ENCODE measurements around the gene IGSF6.
"Not testable (repeated sequence)": the region's sequence is repeated elsewhere in the genome, so short reads cannot be mapped to it uniquely, and the experiment has no call there.

IGSF6 gene, protein sequence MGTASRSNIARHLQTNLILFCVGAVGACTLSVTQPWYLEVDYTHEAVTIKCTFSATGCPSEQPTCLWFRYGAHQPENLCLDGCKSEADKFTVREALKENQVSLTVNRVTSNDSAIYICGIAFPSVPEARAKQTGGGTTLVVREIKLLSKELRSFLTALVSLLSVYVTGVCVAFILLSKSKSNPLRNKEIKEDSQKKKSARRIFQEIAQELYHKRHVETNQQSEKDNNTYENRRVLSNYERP

GRCh38 chr16:21652453-21652852 is at the start of gene IGSF6:
Gene IGSF6 (minus strand): TSS chr16:21652608. CDS start chr16:21652598, 10 bp downstream.
- Mint-ChIP-seq H3K9me3 (no peaks in the 10 kb centered on the region), H3K4me1 (ENCODE audit: low read depth) (peaks cover 24% of the 10 kb centered on the region), H3K36me3 (ENCODE audit: low read depth) (peaks cover 13% of the 10 kb centered on the region), H3K27ac (no peak within 1 kb of the TSS), H3K4me3 (no peak within 1 kb of the TSS), H3K27me3 (ENCODE audit: low read depth) (no peaks in the 10 kb centered on the region)

DNA sequence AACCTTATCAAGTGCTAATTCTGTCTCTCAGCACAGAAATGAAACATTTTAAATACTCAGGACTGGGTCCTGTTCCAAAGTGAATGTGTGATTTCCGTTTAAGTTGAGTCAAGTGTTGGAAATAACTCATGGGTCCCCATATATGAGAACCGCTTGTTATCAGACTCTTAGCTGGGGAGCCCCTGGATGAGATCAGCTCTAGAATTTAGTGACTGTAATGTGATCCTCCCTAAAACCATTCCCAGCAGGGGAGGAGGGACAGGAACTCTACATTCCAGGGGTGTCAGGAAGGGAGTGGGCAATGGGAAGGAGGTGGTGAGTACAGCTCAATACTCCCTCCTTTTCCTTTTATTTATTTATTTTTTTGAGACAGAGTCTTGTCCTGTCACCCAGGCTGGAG is 48.9 kb upstream of the IGSF6 start:
- Mint-ChIP-seq H3K9me3 (no peaks in the 10 kb centered on the region), H3K4me3 (no peak overlapping the region), H3K4me1 (ENCODE audit: low read depth) (peaks cover 2% of the 10 kb centered on the region), H3K27me3 (ENCODE audit: low read depth) (peaks cover 4% of the 10 kb centered on the region), H3K27ac (no peak overlapping the region), H3K36me3 (ENCODE audit: low read depth) (no peaks in the 10 kb centered on the region)

DNA sequence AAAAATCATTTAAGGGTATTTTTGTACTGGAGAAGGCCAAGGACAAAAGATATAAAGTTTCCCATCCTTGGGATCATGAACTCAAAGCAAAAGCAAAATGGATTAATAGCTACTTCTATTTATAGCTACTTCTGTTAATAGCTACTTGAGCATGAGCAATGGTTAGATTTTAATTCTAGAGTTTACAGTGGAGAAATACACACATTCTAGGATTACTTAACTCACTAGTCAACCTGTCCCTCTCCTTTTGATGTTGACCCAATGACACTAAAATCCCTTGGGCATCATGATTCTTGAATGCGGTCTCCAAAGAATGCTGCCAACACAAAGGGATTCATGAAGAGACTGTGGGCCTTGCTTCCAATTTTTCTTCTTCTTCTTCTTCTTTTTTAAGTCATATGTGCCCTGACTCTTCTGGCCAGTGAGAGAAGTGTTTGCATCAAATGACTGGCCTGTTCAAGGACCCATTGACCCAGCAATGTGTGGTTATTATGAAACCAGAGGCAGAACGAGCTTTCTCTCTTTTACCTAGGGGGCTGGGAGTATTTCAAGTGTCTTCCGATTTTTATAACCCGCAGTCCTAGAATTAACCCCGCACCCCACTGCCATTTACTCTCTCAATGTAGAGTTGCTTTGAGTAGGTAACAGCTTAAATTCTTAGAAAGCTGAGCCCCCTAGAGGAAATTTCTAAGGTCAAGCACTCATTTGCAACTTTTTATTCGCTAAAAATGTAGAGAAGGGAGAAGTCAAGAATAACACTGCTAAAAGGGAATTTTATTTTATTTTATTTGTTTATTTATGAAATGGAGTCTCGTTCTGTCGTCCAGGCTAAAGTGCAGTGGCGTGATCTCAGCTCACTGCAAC is 46.0 kb upstream of the IGSF6 start:
- peaks cover 1% of the 10 kb centered on the region for H3K27me3 Mint-ChIP-seq (ENCODE audit: low read depth)
- H3K36me3 Mint-ChIP-seq (ENCODE audit: low read depth), result no peaks in the 10 kb centered on the region
- no peaks in the 10 kb centered on the region for H3K4me1 Mint-ChIP-seq (ENCODE audit: low read depth)
- H3K4me3 Mint-ChIP-seq, result no peak overlapping the region
- H3K9me3 Mint-ChIP-seq, result no peaks in the 10 kb centered on the region
- no peak overlapping the region for H3K27ac Mint-ChIP-seq

GRCh38 chr16:21697032-21697431 is 44.6 kb upstream of the IGSF6 start:
- Mint-ChIP-seq H3K4me3 (no peak overlapping the region), H3K36me3 (ENCODE audit: low read depth) (no peaks in the 10 kb centered on the region), H3K27me3 (ENCODE audit: low read depth) (no peaks in the 10 kb centered on the region), H3K27ac (no peak overlapping the region), H3K4me1 (ENCODE audit: low read depth) (no peaks in the 10 kb centered on the region), H3K9me3 (no peaks in the 10 kb centered on the region)

GRCh38 chr16:21694609-21695008 is 42.2 kb upstream of the IGSF6 start:
- H3K4me3 Mint-ChIP-seq, result no peak overlapping the region
- H3K27ac Mint-ChIP-seq, result no peak overlapping the region
- H3K4me1 Mint-ChIP-seq (ENCODE audit: low read depth), result no peaks in the 10 kb centered on the region
- no peaks in the 10 kb centered on the region for H3K36me3 Mint-ChIP-seq (ENCODE audit: low read depth)
- no peaks in the 10 kb centered on the region for H3K9me3 Mint-ChIP-seq
- no peaks in the 10 kb centered on the region for H3K27me3 Mint-ChIP-seq (ENCODE audit: low read depth)

DNA sequence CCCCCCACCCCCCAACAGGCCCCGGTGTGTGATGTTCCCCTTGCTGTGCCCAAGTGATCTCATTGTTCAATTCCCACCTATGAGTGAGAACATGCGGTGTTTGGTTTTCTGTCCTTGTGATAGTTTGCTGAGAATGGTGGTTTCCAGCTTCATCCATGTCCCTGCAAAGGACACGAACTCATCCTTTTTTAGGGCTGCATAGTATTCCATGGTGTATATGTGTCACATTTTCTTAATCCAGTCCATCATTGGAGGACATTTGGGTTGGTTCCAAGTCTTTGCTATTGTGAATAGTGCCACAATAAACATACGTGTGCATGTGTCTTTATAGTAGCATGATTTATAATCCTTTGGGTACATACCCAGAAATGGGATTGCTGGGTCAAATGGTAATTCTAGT is 38.6 kb upstream of the IGSF6 start:
- not testable (repeated sequence) for H3K4me1 Mint-ChIP-seq (ENCODE audit: low read depth); H3K27ac Mint-ChIP-seq; H3K36me3 Mint-ChIP-seq (ENCODE audit: low read depth); H3K4me3 Mint-ChIP-seq; H3K27me3 Mint-ChIP-seq (ENCODE audit: low read depth); H3K9me3 Mint-ChIP-seq

- no peak overlapping the region for H3K4me3 Mint-ChIP-seq
- no peaks in the 10 kb centered on the region for H3K27me3 Mint-ChIP-seq (ENCODE audit: low read depth)
- H3K36me3 Mint-ChIP-seq (ENCODE audit: low read depth), result no peaks in the 10 kb centered on the region
- H3K9me3 Mint-ChIP-seq, result no peaks in the 10 kb centered on the region
- H3K4me1 Mint-ChIP-seq (ENCODE audit: low read depth), result no peaks in the 10 kb centered on the region
- H3K27ac Mint-ChIP-seq, result no peak overlapping the region
Observed at GRCh38 chr16:21689107-21689506, 36.7 kb upstream of the IGSF6 start.

- Mint-ChIP-seq H3K4me1 (ENCODE audit: low read depth) (no peaks in the 10 kb centered on the region), H3K9me3 (no peaks in the 10 kb centered on the region), H3K36me3 (ENCODE audit: low read depth) (no peaks in the 10 kb centered on the region), H3K4me3 (no peak overlapping the region), H3K27me3 (ENCODE audit: low read depth) (no peaks in the 10 kb centered on the region), H3K27ac (no peak overlapping the region)
Observed at GRCh38 chr16:21685034-21685455, 32.6 kb upstream of the IGSF6 start.

DNA sequence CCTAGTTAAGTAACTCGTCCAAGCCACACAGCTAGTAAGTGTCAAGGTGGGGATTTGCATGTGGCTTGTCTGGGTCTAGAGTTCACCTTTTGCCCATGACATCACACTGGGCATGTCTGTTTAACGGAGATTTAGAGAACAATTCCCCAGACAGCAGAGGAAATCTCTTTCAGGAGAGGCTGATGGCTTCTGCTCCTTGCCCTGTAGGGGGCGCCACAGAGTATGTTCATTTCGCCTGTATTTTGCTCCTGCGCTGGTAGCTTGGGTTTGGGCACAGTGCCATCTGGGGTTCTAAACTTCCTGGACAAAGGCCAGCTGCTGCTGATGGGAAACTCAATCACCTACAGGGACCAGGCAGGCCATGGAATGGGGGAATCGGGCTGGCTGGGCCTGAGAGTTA is 31.8 kb upstream of the IGSF6 start:
- H3K27me3 Mint-ChIP-seq (ENCODE audit: low read depth), result no peaks in the 10 kb centered on the region
- no peaks in the 10 kb centered on the region for H3K36me3 Mint-ChIP-seq (ENCODE audit: low read depth)
- H3K27ac Mint-ChIP-seq, result no peak overlapping the region
- H3K4me3 Mint-ChIP-seq, result no peak overlapping the region
- no peaks in the 10 kb centered on the region for H3K9me3 Mint-ChIP-seq
- H3K4me1 Mint-ChIP-seq (ENCODE audit: low read depth), result no peaks in the 10 kb centered on the region

- H3K36me3 Mint-ChIP-seq (ENCODE audit: low read depth), result no peaks in the 10 kb centered on the region
- no peak overlapping the region for H3K4me3 Mint-ChIP-seq
- no peaks in the 10 kb centered on the region for H3K9me3 Mint-ChIP-seq
- H3K4me1 Mint-ChIP-seq (ENCODE audit: low read depth), result no peaks in the 10 kb centered on the region
- H3K27ac Mint-ChIP-seq, result no peak overlapping the region
- H3K27me3 Mint-ChIP-seq (ENCODE audit: low read depth), result peaks cover 8% of the 10 kb centered on the region
Observed at GRCh38 chr16:21683184-21683583, 30.8 kb upstream of the IGSF6 start.

DNA sequence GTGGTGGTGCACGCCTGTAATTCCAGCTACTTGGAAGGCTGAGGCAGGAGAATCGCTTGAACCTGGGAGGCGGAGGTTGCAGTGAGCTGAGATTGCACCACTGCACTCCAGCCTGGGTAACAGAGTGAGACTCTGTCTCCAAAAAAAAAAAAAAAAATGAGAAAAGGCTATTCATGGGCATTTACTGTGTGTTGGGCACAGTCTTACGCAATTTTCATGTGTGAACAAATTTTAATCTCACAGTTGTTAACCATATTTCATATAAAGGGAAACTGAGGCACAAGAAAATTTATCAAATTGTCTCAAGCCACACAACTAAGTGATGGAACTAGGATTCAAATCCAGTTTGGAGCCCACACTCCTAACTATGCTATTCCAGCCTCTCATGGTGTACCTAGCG is 28.3 kb upstream of the IGSF6 start:
- H3K27ac Mint-ChIP-seq; H3K36me3 Mint-ChIP-seq (ENCODE audit: low read depth); H3K9me3 Mint-ChIP-seq; H3K4me3 Mint-ChIP-seq; H3K4me1 Mint-ChIP-seq (ENCODE audit: low read depth): not testable (repeated sequence)
- H3K27me3 Mint-ChIP-seq (ENCODE audit: low read depth), result peaks cover 18% of the 10 kb centered on the region

- not testable (repeated sequence) for H3K9me3 Mint-ChIP-seq; H3K27ac Mint-ChIP-seq; H3K4me3 Mint-ChIP-seq; H3K4me1 Mint-ChIP-seq (ENCODE audit: low read depth); H3K36me3 Mint-ChIP-seq (ENCODE audit: low read depth)
- H3K27me3 Mint-ChIP-seq (ENCODE audit: low read depth), result peaks cover 32% of the 10 kb centered on the region
Observed at GRCh38 chr16:21674456-21674855, 22.0 kb upstream of the IGSF6 start.

GRCh38 chr16:21673469-21673868 is 21.1 kb upstream of the IGSF6 start:
- H3K4me1 Mint-ChIP-seq (ENCODE audit: low read depth), result no peaks in the 10 kb centered on the region
- no peaks in the 10 kb centered on the region for H3K36me3 Mint-ChIP-seq (ENCODE audit: low read depth)
- no peak overlapping the region for H3K4me3 Mint-ChIP-seq
- no peak overlapping the region for H3K27ac Mint-ChIP-seq
- H3K27me3 Mint-ChIP-seq (ENCODE audit: low read depth), result peaks cover 25% of the 10 kb centered on the region
- H3K9me3 Mint-ChIP-seq, result peaks cover 4% of the 10 kb centered on the region

- Mint-ChIP-seq H3K36me3 (ENCODE audit: low read depth) (no peaks in the 10 kb centered on the region), H3K4me1 (ENCODE audit: low read depth) (peaks cover 1% of the 10 kb centered on the region), H3K9me3 (no peaks in the 10 kb centered on the region), H3K27ac (no peak overlapping the region), H3K4me3 (no peak overlapping the region), H3K27me3 (ENCODE audit: low read depth) (peaks cover 38% of the 10 kb centered on the region)
Observed at GRCh38 chr16:21667575-21667974, 15.2 kb upstream of the IGSF6 start.

- Mint-ChIP-seq H3K27ac (no peak overlapping the region), H3K4me3 (no peak overlapping the region), H3K27me3 (ENCODE audit: low read depth) (peaks cover 42% of the 10 kb centered on the region), H3K36me3 (ENCODE audit: low read depth) (no peaks in the 10 kb centered on the region), H3K9me3 (no peaks in the 10 kb centered on the region), H3K4me1 (ENCODE audit: low read depth) (peaks cover 1% of the 10 kb centered on the region)
Observed at GRCh38 chr16:21666772-21667171, 14.4 kb upstream of the IGSF6 start.

Data from T-helper 1 cell treated with Interleukin-12 subunit alpha and Interleukin-12 subunit beta and Interleukin-4 antibody, amounts not matched to agents 30 μg/mL and 1 μg/mL, for 36 hours (primary cell).